Esophagus muscularis mucosa (tissue), 4 donors: ENCODE data around the gene MDFIC. TPM values are rescaled to one million over a fixed set of nuclear protein-coding genes. Genes with fewer than 3 reads are reported as not detected.
"Not testable (repeated sequence)": the region's sequence is repeated elsewhere in the genome, so short reads cannot be mapped to it uniquely, and the experiment has no call there.

Source experiments
- DNase-seq: peaks from one replicate; pipeline ENCODE4 v3.0.0-alpha.2; 2017; ENCODE audit errors: extremely low spot score
- H3K27ac ChIP-seq, 4 donors: fragments of 200-600 bp; sonication (generic); replicated peaks in 1 of 4; 1 replicate in 3 of 4; 2 replicates in 1 of 4; pipeline ENCODE4 v1.5.1; 2016 to 2019; ENCODE audit warnings: mild to moderate bottlenecking in 1 of 4
- H3K27me3 ChIP-seq, 4 donors: fragments of 200-600 bp; sonication (generic); one replicate each; pipeline versions ENCODE4 v1.5.1 to v1.6.0; 2016 to 2019
- H3K36me3 ChIP-seq, 4 donors: fragments of 200-600 bp; sonication (generic); one replicate each; pipeline ENCODE4 v1.5.1; 2016 to 2019
- H3K4me1 ChIP-seq, 4 donors: fragments of 200-600 bp; sonication (generic); one replicate each; pipeline ENCODE4 v1.5.1; 2016 to 2019
- H3K4me3 ChIP-seq, 4 donors: fragments of 200-600 bp; sonication (generic); 1 replicate in 2 of 4; 2 replicates in 2 of 4; pipeline ENCODE4 v1.5.1; 2016 to 2019; ENCODE audit warnings: mild to moderate bottlenecking in 4 of 4, moderate library complexity in 1 of 4
- H3K9me3 ChIP-seq, 4 donors: fragments of 200-600 bp; sonication (generic); 1 replicate in 3 of 4; 2 replicates in 1 of 4; pipeline ENCODE4 v1.5.1; 2016 to 2019
- EP300 ChIP-seq: sonication (generic); formaldehyde crosslinking; IDR thresholded peaks from one replicate; pipeline ENCODE4 v1.6.1; 2017; ENCODE audit warnings: antibody characterized with exemption
- POLR2A ChIP-seq: fragments of 450-650 bp; IDR thresholded peaks from one replicate; pipeline ENCODE4 v1.6.1; 2017; ENCODE audit warnings: antibody characterized with exemption, moderate library complexity, mild to moderate bottlenecking, low read depth
- POLR2AphosphoS5 ChIP-seq, 2 donors: sonication (generic); formaldehyde crosslinking; IDR thresholded peaks; one replicate each; pipeline ENCODE4 v1.6.1; 2017; ENCODE audit warnings: antibody characterized with exemption in 2 of 2
- whole genome bisulfite sequencing: methylation state at CpG from one replicate; pipeline ENCODE4 v1.1.5; 2018; 5-methylcytosine and 5-hydroxymethylcytosine counted together
- intact Hi-C: fragments of 100-400 bp; cut with DNase I; formaldehyde crosslinking; loops from one replicate; pipeline ENCODE4 v1.15.1; 2023
- total RNA-seq, 4 donors: library from RNA; depleted of rRNA; stranded (reverse); fragments of >200 nt; gene quantifications; one replicate each; pipeline versions ENCODE4 v1.1.0 to v1.2.1, GENCODE V29; 2016
- TF ChIP-seq, protein P1 (sequence below), 3 experiments: fragments of 200-600 bp in 2 of 3; fragments of 450-650 bp in 1 of 3; sonication (generic) in 2 of 3; IDR thresholded peaks; one replicate each; pipeline ENCODE4 v1.5.1; 2017 to 2019; ENCODE audit warnings: antibody characterized with exemption in 3 of 3, mild to moderate bottlenecking in 2 of 3, moderate library complexity in 1 of 3

The MDFIC gene
- total RNA-seq, 4 donors from 2014 or later: 34.5 to 71.3 (median 36.5) TPM

DNA sequence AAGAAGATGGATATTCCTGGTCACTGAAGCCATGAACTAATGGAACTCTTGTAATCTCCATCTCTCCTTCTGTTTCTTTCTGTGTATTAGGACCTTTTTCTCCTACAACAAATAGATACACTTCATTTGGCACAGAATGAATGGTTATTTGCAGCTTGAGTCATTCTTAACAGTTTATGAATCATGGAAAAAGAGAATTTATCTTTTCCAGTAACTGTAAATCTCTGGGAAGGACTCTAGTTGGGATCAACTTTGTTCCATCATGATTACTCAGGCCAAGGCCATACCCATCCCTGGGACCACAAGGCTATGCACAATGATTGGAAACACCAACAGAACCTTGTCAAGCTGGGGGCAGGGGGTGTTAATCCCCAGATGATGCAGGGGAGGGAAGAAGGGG is 36.1 kb upstream of the MDFIC start:
- no peaks in the 10 kb centered on the region for H3K4me1 ChIP-seq
- no peaks in the 10 kb centered on the region for H3K27me3 ChIP-seq
- H3K36me3 ChIP-seq: no peaks in the 10 kb centered on the region
- no peaks in the 10 kb centered on the region for H3K9me3 ChIP-seq
- no peak for DNase-seq
- intact Hi-C loops: no loop called here
- H3K27ac ChIP-seq: no peak overlapping the region
- H3K4me3 ChIP-seq: no peak overlapping the region
- no peak for TF ChIP-seq EP300
- TF ChIP-seq POLR2AphosphoS5 (IDR thresholded peaks at IDR 0.05): no peak
- TF ChIP-seq, protein P1, sequence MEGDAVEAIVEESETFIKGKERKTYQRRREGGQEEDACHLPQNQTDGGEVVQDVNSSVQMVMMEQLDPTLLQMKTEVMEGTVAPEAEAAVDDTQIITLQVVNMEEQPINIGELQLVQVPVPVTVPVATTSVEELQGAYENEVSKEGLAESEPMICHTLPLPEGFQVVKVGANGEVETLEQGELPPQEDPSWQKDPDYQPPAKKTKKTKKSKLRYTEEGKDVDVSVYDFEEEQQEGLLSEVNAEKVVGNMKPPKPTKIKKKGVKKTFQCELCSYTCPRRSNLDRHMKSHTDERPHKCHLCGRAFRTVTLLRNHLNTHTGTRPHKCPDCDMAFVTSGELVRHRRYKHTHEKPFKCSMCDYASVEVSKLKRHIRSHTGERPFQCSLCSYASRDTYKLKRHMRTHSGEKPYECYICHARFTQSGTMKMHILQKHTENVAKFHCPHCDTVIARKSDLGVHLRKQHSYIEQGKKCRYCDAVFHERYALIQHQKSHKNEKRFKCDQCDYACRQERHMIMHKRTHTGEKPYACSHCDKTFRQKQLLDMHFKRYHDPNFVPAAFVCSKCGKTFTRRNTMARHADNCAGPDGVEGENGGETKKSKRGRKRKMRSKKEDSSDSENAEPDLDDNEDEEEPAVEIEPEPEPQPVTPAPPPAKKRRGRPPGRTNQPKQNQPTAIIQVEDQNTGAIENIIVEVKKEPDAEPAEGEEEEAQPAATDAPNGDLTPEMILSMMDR (IDR thresholded peaks at IDR 0.05): no peak
- no peak for TF ChIP-seq POLR2A

DNA sequence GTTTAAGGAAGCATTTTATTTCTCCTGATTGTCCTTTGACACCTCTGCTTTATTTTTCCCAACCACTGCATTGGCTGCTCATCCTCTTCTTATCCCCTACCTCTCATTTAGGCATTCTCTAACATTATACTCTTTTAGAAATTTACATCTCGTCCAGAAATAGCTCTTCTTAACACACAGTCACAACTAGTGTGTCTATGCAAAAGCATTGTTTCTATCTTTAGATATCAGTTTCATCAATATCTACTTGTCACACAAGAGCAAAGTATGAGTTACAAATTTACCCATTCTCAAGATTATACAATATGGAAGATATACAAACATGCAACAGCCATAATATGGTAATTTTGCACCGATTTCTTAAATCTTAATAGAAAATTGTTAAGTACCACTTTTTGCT is 35.7 kb upstream of the MDFIC start:
- no peak overlapping the region for H3K27ac ChIP-seq
- H3K9me3 ChIP-seq: no peaks in the 10 kb centered on the region
- intact Hi-C loops: no loop called here
- 91% methylated on average over 2 of the region's 2 CpGs for WGBS
- no peaks in the 10 kb centered on the region for H3K4me1 ChIP-seq
- H3K36me3 ChIP-seq: no peaks in the 10 kb centered on the region
- H3K27me3 ChIP-seq: no peaks in the 10 kb centered on the region
- H3K4me3 ChIP-seq: no peak overlapping the region
- TF ChIP-seq, protein P1 (IDR thresholded peaks at IDR 0.05): no peak
- TF ChIP-seq POLR2AphosphoS5 (IDR thresholded peaks at IDR 0.05): no peak
- TF ChIP-seq POLR2A: no peak
- TF ChIP-seq EP300: no peak
- DNase-seq: no peak

DNA sequence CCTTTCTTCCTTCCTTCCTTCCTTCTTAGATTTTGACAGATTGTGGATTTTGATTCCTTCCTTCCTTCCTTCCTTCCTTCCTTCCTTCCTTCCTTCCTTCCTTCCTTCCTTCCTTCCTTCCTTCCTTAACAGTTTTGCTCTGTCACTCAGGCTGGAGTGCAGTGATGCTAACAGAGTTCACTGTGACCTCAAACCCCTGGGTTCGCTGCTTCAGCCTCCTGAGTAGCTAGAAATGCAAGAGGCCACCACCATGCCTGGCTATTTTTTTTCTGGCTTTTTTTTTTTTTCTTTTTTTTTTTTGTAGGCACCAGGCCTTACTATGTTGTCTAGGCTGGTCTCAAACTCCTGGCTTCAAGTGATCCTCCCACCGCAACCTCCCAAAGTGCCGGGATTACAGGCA is 32.8 kb upstream of the MDFIC start:
- WGBS: 96% methylated on average over 3 of the region's 3 CpGs
- intact Hi-C loops, H3K4me1 ChIP-seq, H3K4me3 ChIP-seq, H3K27me3 ChIP-seq, H3K36me3 ChIP-seq, H3K27ac ChIP-seq, H3K9me3 ChIP-seq, DNase-seq: not testable (repeated sequence)

DNA sequence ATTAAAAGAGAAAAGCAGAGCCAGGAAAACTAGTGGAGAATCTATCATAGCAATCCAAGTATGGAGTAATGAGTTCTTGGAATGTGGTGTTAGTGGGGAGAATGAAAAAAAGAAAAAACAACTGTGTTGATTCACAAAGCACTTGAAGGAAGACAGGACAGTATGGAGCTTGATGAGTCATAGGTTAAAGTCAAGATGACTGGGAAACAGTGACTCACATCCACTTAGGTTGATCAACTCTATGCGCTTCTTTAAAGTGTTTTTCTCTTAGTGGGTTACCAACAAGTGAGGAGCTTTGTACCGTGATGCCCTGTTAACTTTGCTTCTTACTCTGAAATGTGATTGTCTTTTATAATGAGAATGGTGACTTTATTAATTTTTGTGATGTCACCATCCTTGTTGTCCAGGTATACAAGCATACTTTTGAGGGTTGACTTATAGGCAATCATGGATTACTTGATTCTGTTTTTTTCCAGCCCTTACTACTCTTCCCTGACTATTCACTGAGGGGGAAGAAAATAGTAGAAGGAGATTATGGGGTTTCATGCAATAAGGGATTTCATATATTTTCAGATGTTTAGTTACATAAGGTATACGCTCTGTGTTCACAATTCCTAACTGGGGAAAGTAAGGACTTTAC is 32.1 kb upstream of the MDFIC start:
- TF ChIP-seq, protein P1 (IDR thresholded peaks at IDR 0.05): no peak
- peak in 1 of 2 donors; percentile 48 for TF ChIP-seq POLR2AphosphoS5 (IDR thresholded peaks at IDR 0.05)
- Histone ChIP-seq H3K27ac (no peak overlapping the region), H3K27me3 (no peaks in the 10 kb centered on the region), H3K4me1 (no peaks in the 10 kb centered on the region), H3K4me3 (no peak overlapping the region), H3K9me3 (no peaks in the 10 kb centered on the region), H3K36me3 (no peaks in the 10 kb centered on the region)
- intact Hi-C loops: no loop called here
- WGBS: 69% methylated on average over 3 of the region's 3 CpGs
- no peak for DNase-seq

DNA sequence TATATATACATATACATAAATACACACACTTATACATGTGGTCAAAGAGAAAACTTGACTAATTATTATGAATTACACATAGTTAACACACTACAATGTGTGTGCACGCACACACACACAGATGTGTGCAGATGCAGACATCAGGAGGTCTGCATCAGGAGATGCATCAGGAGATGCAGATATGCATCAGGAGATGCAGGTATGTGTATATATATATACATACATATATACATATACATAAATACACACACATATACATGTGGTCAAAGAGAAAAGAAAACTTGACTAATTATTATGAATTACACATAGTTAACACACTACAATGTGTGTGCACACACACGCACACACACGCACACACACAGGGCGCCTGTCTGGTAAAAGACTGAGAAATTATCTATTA is 31.3 kb upstream of the MDFIC start:
- Histone ChIP-seq H3K36me3 (no peaks in the 10 kb centered on the region), H3K4me3 (no peak overlapping the region), H3K9me3 (no peaks in the 10 kb centered on the region), H3K27me3 (no peaks in the 10 kb centered on the region), H3K4me1 (no peaks in the 10 kb centered on the region), H3K27ac (no peak overlapping the region)
- TF ChIP-seq, protein P1 (IDR thresholded peaks at IDR 0.05): no peak
- TF ChIP-seq POLR2A (no peak), POLR2AphosphoS5 (IDR thresholded peaks at IDR 0.05) (no peak), EP300 (no peak)
- intact Hi-C loops: no loop called here
- DNase-seq: no peak
- whole genome bisulfite sequencing: 90% methylated on average over 4 of the region's 4 CpGs
